ENCODE results near the gene TP53TG5.

- TF ChIP-seq CTCF (IDR thresholded peaks at IDR 0.05) (peak; percentile 48), POLR2AphosphoS5 (IDR thresholded peaks at IDR 0.05; ENCODE audit: low read depth, low read length) (no peak), SIN3A (IDR thresholded peaks at IDR 0.05; ENCODE audit: borderline replicate concordance, insufficient read depth, low read depth, low read length) (no peak), REST (IDR thresholded peaks at IDR 0.05; ENCODE audit: insufficient read depth in 1 of 2, low read depth in 2 of 2, low read length in 1 of 2) (no peak), TCF7L2 (IDR thresholded peaks at IDR 0.05; ENCODE audit: low read depth, low read length) (no peak)
These were observed 14.6 kb upstream of the TP53TG5 start for GRCh38 chr20:45392733-45393132.

Measured in Panc1 (cell line).